Measurements from ENCODE around the gene PSMA5. TPM values are rescaled to one million over a fixed set of nuclear protein-coding genes. Genes with fewer than 3 reads are reported as not detected.

The PSMA5 gene
- total and polyA plus RNA-seq, 2 of the 13 experiments (the other 11 are each of a cell fraction or from before 2014, with no cell fraction given) = 140 to 169 TPM

GRCh38 chr1:109397581-109398342, 28.5 kb downstream of the PSMA5 start, which contains the start of gene SORT1 (continued):
- TF ChIP-seq FOSL2 (CRISPR knock-in tag; IDR thresholded peaks at IDR 0.05) = no peak
- peak; percentile 67 for TF ChIP-seq SKI (IDR thresholded peaks at IDR 0.05; ENCODE audit: partially characterized antibody)
- TF ChIP-seq ZNF12 (CRISPR knock-in tag; IDR thresholded peaks at IDR 0.05) = no peak
- peak; percentile 28; the same call in 1 of the 2 replicates for TF ChIP-seq ATF2 (CRISPR knock-in tag; IDR thresholded peaks at IDR 0.05)
- no peak for TF ChIP-seq PHF5A (CRISPR knock-in tag; IDR thresholded peaks at IDR 0.05; ENCODE audit: low read depth, unreplicated experiment)
- TF ChIP-seq TIGD3 (CRISPR knock-in tag; IDR thresholded peaks at IDR 0.05; ENCODE audit: borderline replicate concordance) = no peak
- TF ChIP-seq ISL2 (CRISPR knock-in tag; IDR thresholded peaks at IDR 0.05) = no peak
- no peak for TF ChIP-seq RAD51 (IDR thresholded peaks at IDR 0.05; ENCODE audit: borderline replicate concordance)
- peak; percentile 86 for TF ChIP-seq ZBTB7B (CRISPR knock-in tag; IDR thresholded peaks at IDR 0.05)
- TF ChIP-seq ZFYVE20 (CRISPR knock-in tag; IDR thresholded peaks at IDR 0.05; ENCODE audit: borderline replicate concordance, low read depth) = no peak
- TF ChIP-seq SMAD9 (CRISPR knock-in tag; IDR thresholded peaks at IDR 0.05) = no peak
- TF ChIP-seq ZBTB2 (CRISPR knock-in tag; IDR thresholded peaks at IDR 0.05; ENCODE audit: low read depth) = no peak; the same call in 1 of the 2 replicates
- TF ChIP-seq MYNN (CRISPR knock-in tag; IDR thresholded peaks at IDR 0.05; ENCODE audit: low read depth) = peak; percentile 83; the same call in 1 of the 2 replicates
- peak; percentile 81 for TF ChIP-seq ZNF687 (CRISPR knock-in tag; IDR thresholded peaks at IDR 0.05)
- TF ChIP-seq RXRA (CRISPR knock-in tag; IDR thresholded peaks at IDR 0.05) = peak; percentile 70; the same call in 1 of the 2 replicates
- no peak for TF ChIP-seq SIX4 (CRISPR knock-in tag; IDR thresholded peaks at IDR 0.05)
- no peak for TF ChIP-seq ZFP36L1 (CRISPR knock-in tag; IDR thresholded peaks at IDR 0.05)
- no peak for TF ChIP-seq ZNF484 (CRISPR knock-in tag; IDR thresholded peaks at IDR 0.05; ENCODE audit: borderline replicate concordance, low read depth)
- TF ChIP-seq ZBTB44 (CRISPR knock-in tag; IDR thresholded peaks at IDR 0.05) = no peak
- TF ChIP-seq ZNF598 (CRISPR knock-in tag; IDR thresholded peaks at IDR 0.05; ENCODE audit: borderline replicate concordance) = peak; percentile 63; the same call in 1 of the 2 replicates
